ENCODE data around the gene SARDH.

The SARDH gene

GRCh38 chr9:133713150-133713959 lies 24.8 kb downstream of the SARDH start:
- TF ChIP-seq CTCF (IDR thresholded peaks at IDR 0.05; ENCODE audit: control insufficient read depth, insufficient read depth, low read depth, low read length, missing control alignments), result no peak
- no peak for DNase-seq (ENCODE audit: low read depth)
- no peak overlapping the region for H3K4me3 ChIP-seq (ENCODE audit: control insufficient read depth, low read depth, low read length)

- no peak for TF ChIP-seq CTCF (IDR thresholded peaks at IDR 0.05; ENCODE audit: control insufficient read depth, insufficient read depth, low read depth, low read length, missing control alignments)
- no peak overlapping the region for H3K4me3 ChIP-seq (ENCODE audit: control insufficient read depth, low read depth, low read length)
- DNase-seq (ENCODE audit: low read depth), result no peak
Observed at GRCh38 chr9:133712221-133713100, 25.7 kb downstream of the SARDH start.

- no peak for DNase-seq (ENCODE audit: low read depth)
- no peak overlapping the region for H3K4me3 ChIP-seq (ENCODE audit: control insufficient read depth, low read depth, low read length)
- TF ChIP-seq CTCF (IDR thresholded peaks at IDR 0.05; ENCODE audit: control insufficient read depth, insufficient read depth, low read depth, low read length, missing control alignments), result no peak
Observed at GRCh38 chr9:133711428-133712220, 26.5 kb downstream of the SARDH start.

GRCh38 chr9:133710661-133711427 lies 27.3 kb downstream of the SARDH start:
- no peak overlapping the region for H3K4me3 ChIP-seq (ENCODE audit: control insufficient read depth, low read depth, low read length)
- no peak for DNase-seq (ENCODE audit: low read depth)
- TF ChIP-seq CTCF (IDR thresholded peaks at IDR 0.05; ENCODE audit: control insufficient read depth, insufficient read depth, low read depth, low read length, missing control alignments), result no peak

GRCh38 chr9:133709691-133710571 lies 28.2 kb downstream of the SARDH start:
- no peak for DNase-seq (ENCODE audit: low read depth)
- no peak overlapping the region for H3K4me3 ChIP-seq (ENCODE audit: control insufficient read depth, low read depth, low read length)
- TF ChIP-seq CTCF (IDR thresholded peaks at IDR 0.05; ENCODE audit: control insufficient read depth, insufficient read depth, low read depth, low read length, missing control alignments), result no peak
